ENCODE results near the gene EPGN.

EPGN gene, protein sequence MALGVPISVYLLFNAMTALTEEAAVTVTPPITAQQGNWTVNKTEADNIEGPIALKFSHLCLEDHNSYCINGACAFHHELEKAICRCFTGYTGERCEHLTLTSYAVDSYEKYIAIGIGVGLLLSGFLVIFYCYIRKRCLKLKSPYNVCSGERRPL

DNA sequence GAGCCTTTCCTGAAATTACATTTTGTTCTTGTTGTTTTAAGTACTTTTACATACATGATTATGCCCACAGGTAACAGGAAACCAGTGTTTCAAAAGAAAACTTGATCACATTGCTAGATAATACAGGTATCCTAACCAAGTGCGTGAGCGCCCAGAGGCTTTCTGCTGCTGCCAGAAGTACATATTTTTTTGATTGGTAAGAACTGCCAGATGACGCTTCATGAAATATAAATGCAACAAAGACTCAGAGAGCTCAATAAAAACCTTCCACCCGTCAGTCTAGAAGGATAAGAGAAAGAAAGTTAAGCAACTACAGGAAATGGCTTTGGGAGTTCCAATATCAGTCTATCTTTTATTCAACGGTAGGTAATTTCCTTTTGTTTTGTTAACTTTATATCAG is at the start of gene EPGN:
Gene EPGN (plus strand): TSS at position 256 of the 400 bp plus-strand sequence. CDS start 64 bp downstream, at position 320.
- in situ Hi-C loops (cut with HindIII; ENCODE audit: low sequenced_read_pairs): loop anchor here (5.0 to 25.0 kb wide), 2 partner anchors 81 to 121 kb away; no protein-coding TSS in a partner anchor

DNA sequence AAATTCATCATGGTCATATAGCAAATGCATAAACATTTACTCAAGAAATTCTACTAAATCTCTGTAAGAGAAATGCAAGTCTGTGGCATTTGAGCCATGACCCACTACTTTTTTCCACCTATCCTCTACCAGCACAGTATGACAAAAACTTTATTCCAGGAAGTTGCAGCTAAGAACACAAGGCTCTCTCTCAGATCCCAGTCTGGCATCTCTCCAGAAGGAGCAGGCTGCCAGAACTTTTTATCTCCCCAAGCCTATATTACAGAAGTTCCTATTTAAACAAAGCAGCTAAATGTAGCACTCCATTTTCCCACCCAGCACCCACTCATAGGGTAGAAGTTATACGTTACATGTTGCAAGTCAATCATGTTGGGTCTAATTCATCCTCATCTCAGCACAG is 49.3 kb upstream of the EPGN start:
- in situ Hi-C loops (cut with HindIII; ENCODE audit: low sequenced_read_pairs): no loop called here

DNA sequence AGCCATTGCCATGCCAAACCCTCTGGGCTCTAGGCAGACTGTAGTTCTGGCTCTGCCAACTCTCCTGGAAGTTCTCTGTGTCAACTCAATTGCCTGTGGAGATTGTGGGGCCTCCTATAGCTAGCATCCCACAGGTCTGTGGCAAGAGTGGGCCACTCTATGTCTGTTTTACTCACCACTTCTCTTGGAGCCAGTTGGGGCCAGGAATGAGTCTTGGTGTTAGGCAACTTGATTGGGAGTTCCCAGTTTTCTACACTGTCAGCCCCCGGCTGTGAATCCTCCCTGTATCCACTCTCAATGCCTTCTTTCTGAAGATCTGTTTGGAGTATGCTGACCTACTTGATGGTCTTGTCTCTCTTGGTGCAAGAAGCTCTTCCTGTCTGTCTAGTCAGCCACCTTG is 48.2 kb upstream of the EPGN start:
- in situ Hi-C loops (cut with HindIII; ENCODE audit: low sequenced_read_pairs): no loop called here

DNA sequence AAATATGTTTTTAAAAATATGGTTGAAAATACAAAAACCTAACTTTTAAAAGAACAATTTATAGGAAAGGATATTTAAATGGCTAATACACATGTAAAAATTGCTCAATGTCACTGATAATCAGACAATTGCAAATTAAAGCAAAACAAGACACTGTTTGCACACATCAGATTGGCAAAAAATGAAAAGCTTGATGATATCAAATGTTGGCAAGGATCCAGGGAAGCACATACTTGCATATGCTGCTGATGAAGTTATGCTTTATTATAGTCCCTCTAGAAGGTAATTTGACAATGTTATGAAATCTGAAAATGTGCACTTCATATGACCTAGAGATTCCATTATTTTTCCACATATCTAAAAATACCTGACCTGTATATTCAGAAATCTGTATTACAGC is 45.7 kb upstream of the EPGN start:
- in situ Hi-C loops (cut with HindIII; ENCODE audit: low sequenced_read_pairs): no loop called here

DNA sequence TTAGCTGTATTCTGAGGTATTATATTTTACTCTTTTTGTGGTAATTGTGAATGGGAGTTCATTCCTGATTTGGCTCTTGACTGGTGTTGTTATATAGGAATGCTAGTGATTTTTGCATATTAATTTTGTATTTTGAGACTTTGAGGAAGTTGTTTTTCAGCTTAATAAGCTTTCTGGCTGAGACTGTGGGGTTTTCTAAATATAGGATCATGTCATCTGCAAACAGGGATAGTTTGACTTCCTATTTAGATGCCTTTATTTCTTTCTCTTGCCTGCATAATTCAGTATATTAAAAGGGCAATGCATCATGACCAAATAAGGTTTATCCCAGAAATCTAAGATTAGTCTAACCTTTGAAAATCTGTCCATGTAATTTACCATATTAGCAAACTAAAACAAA is 44.7 kb upstream of the EPGN start:
- in situ Hi-C loops (cut with HindIII; ENCODE audit: low sequenced_read_pairs): no loop called here

DNA sequence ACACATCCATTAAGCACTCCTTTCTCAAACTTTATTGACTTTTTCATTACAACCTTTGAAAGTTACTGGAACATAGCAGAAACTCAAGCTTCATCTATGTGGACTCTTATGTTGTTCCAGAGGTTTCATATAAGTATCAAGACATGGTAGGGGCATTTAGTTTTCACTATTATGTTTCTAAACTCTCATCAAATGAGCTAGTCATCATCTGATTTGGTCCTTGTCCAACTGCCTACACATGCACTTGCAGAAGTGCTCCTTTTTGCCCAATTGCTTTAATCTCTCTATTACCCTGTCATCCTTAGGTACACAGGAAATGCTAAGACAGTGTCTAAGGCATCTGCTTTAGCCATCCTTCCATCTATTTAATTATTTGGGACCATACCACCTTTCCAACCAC is 42.2 kb upstream of the EPGN start:
- in situ Hi-C loops (cut with HindIII; ENCODE audit: low sequenced_read_pairs): no loop called here

DNA sequence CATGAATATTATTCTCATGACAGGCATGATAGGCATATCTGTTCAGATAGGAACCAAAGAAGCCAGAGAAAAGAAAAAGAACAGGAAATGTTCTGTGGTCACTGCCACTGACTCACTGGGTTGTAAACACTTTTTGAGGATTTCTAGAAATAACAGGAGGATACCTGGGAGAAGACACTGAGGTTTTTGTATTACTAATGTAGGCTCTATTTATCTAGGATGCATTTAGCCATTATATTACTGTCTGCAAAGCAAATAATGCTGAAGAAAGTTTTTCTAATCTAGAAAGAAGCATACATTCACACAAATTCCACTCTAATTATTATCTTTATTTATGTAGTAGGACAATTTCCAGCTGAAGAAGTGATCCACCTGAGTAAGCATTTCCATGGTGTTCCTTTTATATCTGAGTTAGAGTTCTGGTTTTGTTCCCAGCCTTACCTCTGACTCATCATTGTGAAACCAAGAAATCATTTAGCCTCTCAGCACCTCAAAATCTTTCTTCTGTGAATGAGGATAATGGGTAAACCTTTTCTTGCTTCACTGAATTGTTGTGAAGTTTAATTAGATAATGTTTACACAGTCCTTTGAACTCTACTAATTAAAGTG is 40.2 kb upstream of the EPGN start:
- in situ Hi-C loops (cut with HindIII; ENCODE audit: low sequenced_read_pairs): no loop called here

DNA sequence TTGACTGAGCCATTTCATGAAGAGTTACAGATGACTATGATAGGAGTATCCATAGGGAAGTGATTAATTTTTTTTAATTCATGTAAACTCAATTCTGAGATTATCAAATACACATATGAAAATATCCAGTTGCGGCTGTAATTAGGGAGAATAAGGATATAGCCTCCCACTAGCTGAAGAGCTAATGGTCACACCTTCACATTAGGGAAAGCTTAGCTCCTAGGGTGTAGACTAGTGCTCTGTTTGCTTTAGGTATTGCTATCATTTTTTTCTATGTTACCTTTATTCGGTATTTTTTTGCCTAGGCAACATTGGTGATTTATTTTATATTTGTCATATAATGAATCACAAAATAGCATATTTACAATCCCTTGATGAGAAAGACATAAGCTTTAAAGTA is 39.6 kb upstream of the EPGN start:
- in situ Hi-C loops (cut with HindIII; ENCODE audit: low sequenced_read_pairs): no loop called here

DNA sequence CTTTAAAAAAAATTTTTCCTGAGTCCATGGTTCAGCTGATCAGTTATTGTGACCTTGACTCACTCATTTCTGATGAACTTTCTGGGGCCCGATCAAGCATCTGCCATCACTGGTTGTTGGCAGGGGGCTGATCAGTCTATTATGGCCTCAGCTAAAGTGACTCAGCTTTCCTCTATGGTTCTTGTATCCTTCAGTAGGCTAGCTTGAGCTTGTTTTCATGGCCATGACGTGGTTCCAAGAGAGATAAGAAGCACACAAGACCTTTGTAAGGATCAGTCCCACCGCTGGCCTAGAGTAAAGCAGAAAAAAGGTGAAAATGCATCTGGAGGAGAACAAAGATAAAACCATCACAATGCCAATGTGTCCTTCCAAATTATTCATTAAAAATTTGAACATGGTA is 29.8 kb upstream of the EPGN start:
- in situ Hi-C loops (cut with HindIII; ENCODE audit: low sequenced_read_pairs): no loop called here

DNA sequence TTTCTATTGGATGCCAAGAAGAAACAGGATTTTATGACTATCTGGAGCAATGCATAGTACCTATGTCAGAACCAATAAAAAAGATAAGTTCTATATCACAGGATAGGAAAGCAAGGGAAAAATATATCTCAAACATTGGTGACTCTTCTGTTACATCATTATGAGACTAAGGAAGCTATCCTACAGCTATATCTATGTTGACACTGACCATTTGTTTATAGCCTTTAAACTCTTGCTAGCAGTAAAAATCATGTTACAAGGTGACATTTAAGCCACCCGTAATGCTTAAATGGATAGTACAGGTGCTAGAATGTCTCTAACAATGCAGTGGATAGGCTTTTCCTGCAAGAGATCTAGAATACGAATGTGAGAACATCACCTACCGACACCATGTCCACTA is 28.6 kb upstream of the EPGN start:
- in situ Hi-C loops (cut with HindIII; ENCODE audit: low sequenced_read_pairs): no loop called here

DNA sequence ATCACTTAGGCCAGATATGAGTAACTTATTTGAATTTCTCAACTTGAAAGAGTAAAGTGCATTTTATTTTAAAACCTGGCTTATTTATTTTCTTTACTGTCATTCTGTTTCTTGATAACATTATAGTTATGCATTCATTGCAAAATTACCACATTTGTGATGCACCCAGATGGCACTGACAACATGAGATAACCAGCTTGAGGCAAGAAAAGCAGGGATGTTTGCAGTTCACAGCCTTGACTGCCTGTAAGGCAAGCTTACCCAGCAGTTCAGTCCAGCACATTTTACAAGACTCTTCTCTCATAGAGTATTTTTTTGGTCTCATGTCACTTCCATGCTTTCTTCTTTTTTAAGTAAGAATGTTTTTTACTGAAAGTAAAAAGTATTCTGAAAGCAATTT is 25.3 kb upstream of the EPGN start:
- in situ Hi-C loops (cut with HindIII; ENCODE audit: low sequenced_read_pairs): no loop called here

DNA sequence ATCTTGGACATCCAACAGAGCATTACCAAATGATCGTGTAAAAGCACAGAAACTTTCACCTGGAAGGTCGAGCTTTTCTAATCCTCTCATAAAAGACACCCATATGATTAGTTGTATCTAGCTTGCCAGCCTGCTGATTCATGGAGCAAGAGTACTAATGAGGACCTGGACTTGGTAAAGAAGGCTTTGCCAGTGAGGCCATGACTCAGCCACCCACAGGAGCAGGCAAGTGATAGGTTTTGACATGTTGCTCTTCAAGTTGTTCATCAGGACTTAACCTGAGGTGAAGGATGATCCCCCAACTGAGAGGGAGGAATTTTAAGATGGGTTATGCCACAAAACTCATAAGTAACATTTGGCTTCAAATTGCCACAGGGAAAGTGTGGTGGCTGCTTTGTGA is 24.7 kb upstream of the EPGN start:
- in situ Hi-C loops (cut with HindIII; ENCODE audit: low sequenced_read_pairs): no loop called here

DNA sequence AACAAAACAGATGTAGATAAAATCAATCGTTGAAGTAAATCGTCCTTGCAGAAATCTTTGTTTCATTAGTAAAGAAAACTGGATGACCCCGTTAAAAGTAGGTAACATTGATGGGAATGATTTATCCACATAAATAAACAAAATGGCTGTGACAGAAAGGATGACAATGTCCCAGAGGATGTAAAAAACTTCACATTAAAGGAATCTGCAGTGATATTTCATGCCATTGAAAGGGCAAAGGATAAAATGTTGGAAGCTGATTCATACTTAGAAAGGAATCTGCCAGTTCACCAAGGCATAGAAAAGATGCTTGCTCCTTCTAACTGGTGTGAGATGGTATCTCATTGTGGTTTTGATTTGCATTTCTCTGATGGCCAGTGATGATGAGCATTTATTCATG is 24.2 kb upstream of the EPGN start:
- in situ Hi-C loops (cut with HindIII; ENCODE audit: low sequenced_read_pairs): no loop called here

DNA sequence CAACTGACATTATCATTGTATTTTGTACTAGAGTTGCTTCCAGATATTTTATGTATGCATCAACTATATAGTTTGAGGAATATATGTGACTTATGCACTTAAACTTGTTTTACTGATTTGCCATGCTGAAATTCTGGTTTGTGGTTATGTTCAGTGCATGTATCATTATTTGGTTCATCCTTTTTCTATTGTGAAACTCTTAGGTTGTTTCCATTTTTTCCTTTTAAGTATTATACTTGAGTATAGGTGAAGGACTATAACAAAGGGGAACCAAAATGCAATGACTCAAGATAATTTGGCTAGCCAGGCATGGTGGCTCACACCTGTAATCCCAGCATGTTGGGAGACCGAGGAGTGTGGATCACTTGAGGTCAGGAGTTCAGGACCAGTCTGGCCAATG is 21.1 kb upstream of the EPGN start:
- in situ Hi-C loops (cut with HindIII; ENCODE audit: low sequenced_read_pairs): no loop called here

DNA sequence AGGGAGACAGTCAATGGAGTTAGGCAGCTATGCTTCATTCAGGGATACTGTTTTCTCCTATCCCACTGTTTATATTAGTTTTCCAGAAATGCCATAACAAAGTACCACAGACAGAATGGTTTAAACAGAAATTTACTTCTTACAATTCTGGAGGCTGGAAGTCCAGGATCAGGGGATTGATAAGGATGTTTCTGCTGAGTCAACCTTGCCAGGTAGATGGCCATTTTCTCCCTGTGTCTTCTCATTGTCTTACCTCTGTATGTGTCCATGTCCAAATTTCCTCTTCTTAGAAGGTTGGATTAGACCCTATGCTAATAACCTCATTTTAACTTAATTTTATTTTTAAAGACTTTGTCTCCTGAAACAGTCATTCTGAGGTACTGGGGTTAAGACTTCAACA is 20.5 kb upstream of the EPGN start:
- in situ Hi-C loops (cut with HindIII; ENCODE audit: low sequenced_read_pairs): no loop called here

DNA sequence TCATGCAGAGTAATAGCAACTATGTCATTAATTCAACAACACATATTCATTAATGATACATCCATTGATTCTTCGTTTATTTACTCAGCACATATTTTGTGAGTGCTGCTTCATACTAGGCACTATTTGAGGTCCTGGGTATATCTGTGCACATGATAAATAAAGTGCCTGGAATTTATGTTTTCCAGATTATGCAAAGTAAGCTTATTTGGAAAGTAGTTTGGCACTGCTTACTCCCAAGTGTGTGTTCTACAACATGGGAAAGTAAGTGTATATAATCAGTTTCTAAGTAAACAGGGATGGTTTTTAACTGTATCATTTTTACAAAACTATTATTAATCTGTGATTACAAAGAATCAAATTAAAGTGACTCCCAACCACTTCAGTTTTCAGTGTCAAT is 16.8 kb upstream of the EPGN start:
- in situ Hi-C loops (cut with HindIII; ENCODE audit: low sequenced_read_pairs): no loop called here

DNA sequence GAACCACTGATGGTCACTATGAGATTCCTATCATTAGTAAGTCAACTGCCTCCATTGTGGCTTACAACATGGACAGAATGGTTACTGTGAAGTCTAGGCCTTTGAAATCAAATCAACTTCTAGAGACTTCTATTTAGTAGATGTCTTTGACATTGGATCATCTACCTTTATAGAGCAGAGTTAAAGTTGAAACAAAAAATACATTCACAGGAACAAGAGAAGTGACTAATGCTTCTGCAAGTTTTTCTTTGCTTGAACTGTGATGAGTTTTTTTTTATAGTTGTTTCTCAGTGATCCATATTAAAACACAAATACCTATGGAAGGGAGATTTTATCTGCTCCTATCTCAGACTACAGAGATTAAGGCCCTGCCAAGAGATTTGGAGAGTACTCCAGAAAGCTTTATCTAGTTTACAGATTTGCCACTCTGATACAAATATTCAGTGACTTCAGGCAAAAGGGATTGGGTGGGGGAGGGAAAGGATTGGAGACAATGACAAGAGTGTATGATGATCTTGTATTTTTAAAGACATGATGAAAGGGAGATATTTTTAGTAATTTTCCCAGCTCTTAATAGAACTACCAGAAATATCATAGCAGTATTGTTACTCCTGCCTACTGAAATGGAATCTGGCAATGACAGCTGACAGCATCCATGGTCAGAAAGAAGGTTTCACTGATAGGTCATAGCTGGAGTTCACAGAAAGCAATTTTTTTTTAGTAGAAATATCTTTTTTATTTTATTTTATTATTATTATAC is 16.0 kb upstream of the EPGN start:
- in situ Hi-C loops (cut with HindIII; ENCODE audit: low sequenced_read_pairs): no loop called here

DNA sequence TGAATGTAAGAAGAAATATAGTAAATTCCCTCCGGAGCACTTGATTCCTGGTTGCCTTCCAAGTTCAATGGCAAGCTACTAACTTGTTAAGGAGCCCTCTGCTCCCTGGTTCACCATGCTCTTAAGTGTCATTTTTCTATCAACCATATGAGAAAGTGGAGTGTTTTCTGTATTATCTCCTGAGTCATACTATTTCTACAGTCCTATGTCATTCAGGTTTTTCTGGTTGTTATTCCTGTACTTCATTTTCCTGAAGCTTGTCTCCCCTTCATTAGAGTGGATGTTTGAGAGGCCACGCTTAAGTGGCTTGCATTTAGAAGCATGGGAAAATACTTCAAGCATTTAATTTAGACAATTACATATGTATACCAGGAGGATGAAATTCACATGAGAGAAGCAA is 14.7 kb upstream of the EPGN start:
- in situ Hi-C loops (cut with HindIII; ENCODE audit: low sequenced_read_pairs): no loop called here

DNA sequence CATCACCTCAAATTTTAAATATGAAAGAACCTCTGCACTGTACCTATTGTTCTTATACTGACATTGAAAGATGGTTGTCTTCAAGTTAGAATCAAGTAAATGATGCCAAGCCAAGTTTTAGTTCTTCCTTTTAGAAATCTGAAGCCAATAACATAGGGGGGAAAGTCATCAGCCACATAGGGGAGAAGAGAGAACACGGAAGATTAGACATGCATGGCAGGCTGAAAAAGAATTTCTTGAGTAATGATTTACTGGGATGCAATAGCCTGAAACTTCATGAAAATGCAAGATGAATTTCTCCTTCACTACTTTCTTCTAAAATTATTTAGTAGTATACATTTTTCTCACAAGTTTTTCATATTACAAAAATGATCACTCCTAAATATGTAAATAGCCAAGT is 13.6 kb upstream of the EPGN start:
- in situ Hi-C loops (cut with HindIII; ENCODE audit: low sequenced_read_pairs): no loop called here

DNA sequence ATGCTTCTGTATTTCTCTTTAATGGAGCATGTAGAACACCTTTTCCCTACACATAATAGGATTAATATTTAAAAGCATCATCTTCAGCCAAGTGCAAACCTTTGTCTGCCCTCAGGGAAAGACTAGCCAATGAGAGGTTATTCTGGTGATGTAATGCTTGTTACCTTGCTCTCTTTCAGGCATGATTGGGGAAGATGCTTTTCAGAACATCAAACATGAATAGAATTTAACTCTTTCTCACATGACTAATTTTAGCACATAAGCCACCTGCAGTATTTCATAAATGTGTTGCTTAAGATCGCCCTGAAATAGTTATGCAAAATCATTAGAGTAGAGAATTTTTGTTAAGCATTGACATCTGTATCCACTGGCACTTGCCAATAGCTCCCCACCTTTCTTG is 10.7 kb upstream of the EPGN start:
- in situ Hi-C loops (cut with HindIII; ENCODE audit: low sequenced_read_pairs): no loop called here

DNA sequence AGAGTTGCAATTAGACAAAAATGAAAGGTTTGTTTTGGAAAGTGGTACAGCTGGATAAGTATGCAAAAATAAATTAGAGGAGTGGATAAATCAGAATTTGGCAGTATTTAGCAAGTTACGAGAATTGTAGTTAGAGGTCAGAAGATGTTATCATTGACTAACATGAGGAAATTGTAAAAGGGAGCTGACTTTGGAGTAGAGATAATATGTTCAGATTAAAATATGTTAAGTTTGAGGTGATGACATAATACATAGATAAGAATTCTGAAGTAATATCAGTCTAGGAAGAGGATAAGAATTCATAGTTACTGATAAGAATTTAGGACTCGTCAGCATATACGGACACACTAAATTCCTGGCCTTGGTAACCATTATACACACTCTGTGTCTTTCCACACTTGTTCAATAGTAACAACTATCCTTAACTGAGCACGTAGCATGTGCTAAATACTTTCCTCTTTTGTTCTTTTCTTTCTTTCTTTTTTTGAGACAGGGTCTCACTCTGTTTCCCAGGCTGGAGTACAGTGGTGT is 4.1 kb upstream of the EPGN start:
- in situ Hi-C loops (cut with HindIII; ENCODE audit: low sequenced_read_pairs): loop anchor here (25.0 kb wide), 1 partner anchor 117 kb away; no protein-coding TSS in a partner anchor

DNA sequence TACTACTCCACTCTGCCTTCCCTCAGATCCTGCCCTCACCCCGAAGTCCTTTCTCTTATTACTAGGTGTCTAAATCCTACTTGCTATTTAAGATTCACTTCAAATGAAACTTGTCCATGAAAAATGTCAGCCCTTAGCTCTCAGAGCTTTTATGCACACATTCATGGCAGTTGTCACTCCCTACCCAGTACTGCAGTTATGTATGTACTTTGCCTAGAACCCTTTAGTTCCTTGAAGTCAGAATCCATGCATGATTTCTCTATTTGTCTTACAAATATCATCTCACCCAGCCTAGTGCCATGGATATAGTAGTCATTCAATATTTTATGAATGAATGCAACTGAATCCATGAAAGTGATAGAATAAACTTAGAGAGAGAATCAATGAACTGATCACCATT is 3.3 kb upstream of the EPGN start:
- in situ Hi-C loops (cut with HindIII; ENCODE audit: low sequenced_read_pairs): loop anchor here (5.0 to 25.0 kb wide), 2 partner anchors 78 to 118 kb away; no protein-coding TSS in a partner anchor
